Liver (tissue), 3 donors: ENCODE data around the gene EPHB6.

Source experiments
- CTCF ChIP-seq: fragments of 150-350 bp; IDR thresholded peaks from 2 replicates; pipeline ENCODE4 v1.5.1; 2017; ENCODE audit warnings: improper control_type of control experiment, low read depth, low read length; ENCODE audit not compliant: missing input control
- GABPA ChIP-seq, 2 donors: IDR thresholded peaks in 1 of 2; conservative IDR thresholded peaks in 1 of 2; 2 replicates each; pipeline ENCODE4 v1.6.1; 2016; ENCODE audit warnings: antibody characterized with exemption in 2 of 2, mild to moderate bottlenecking in 1 of 2, moderate library complexity in 1 of 2
- MAX ChIP-seq: IDR thresholded peaks from 2 replicates; pipeline ENCODE4 v1.6.1; 2016; ENCODE audit warnings: antibody characterized with exemption
- donor health status: healthy.
- donor health status: healthy.

GRCh38 chr7:142885311-142886230, 30.7 kb downstream of the EPHB6 start, which contains the start of gene TRPV6:
- no peak for TF ChIP-seq MAX
- TF ChIP-seq CTCF: no peak
- TF ChIP-seq GABPA (IDR thresholded peaks at IDR 0.05 in 1 of 2, conservative IDR thresholded peaks at IDR 0.05 in 1 of 2): no peak
